ENCODE data around the gene PRIMA1. TPM values are rescaled to one million over a fixed set of nuclear protein-coding genes. Genes with fewer than 3 reads are reported as not detected.

PRIMA1 gene
- polyA plus RNA-seq, 1 of the 3 experiments (the other 2 are of a cell fraction), result 0.18 TPM

DNA sequence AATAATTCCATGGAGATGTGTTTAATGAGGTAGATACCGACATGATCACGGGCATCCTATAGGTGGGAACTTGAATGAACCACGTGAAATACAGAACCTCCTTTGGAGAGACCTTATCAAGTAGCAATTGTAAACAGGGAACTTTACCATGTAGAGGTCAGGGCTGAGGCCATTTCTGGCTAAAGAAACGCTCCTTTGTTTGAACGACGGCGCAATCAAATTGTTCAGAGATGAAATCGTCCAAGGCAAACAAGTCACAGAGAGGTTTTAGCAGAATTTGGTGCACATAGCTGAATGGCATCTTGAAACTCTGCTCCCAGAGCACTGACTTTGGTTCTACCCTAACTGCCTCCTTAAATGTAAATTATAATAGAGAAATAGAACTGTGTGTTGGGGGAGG, 9.8 kb downstream of the PRIMA1 start:
- CTCF ChIA-PET, result interaction anchor here (1.0 to 2.1 kb wide), 3 partner anchors 115 to 125 kb away, joined by 3 to 4 read pairs (median 3); no protein-coding TSS in a partner anchor
- Histone ChIP-seq H4K20me1 (ENCODE audit: insufficient read depth) (no peaks in the 10 kb centered on the region), H3K79me2 (ENCODE audit: insufficient read depth) (no peaks in the 10 kb centered on the region), H2AFZ (ENCODE audit: low read depth) (no peak overlapping the region), H3K27me3 (ENCODE audit: insufficient read depth) (no peaks in the 10 kb centered on the region), H3K4me3 (ENCODE audit: low read depth in 2 of 2, low read length in 1 of 2) (no peak overlapping the region), H3K9me2 (no peaks in the 10 kb centered on the region), H3K9me3 (no peaks in the 10 kb centered on the region), H3K4me2 (no peak overlapping the region), H3K36me3 (replicated peaks in 1 of 2; ENCODE audit: control insufficient read depth in 1 of 2, insufficient read depth in 2 of 2, low read length in 1 of 2) (no peaks in the 10 kb centered on the region), H3K4me1 (ENCODE audit: control insufficient read depth in 1 of 2, insufficient read depth in 2 of 2, low read depth in 1 of 2, low read length in 1 of 2) (peaks cover 0 to 6% of the 10 kb centered on the region in 2 experiments; a peak in 1 of 4 replicates), H3F3A (replicated peaks; ENCODE audit: insufficient read depth) (no peaks in the 10 kb centered on the region), H3K27ac (ENCODE audit: low read depth in 2 of 2, low read length in 1 of 2) (no peak overlapping the region), H3K9ac (no peak overlapping the region)
- WGBS (ENCODE audit: low lambda C conversion rate), result 51% methylated on average over 8 of the region's 8 CpGs
- TF ChIP-seq RFX5 (IDR thresholded peaks at IDR 0.05; ENCODE audit: low read length), result no peak
- TF ChIP-seq, protein P1, sequence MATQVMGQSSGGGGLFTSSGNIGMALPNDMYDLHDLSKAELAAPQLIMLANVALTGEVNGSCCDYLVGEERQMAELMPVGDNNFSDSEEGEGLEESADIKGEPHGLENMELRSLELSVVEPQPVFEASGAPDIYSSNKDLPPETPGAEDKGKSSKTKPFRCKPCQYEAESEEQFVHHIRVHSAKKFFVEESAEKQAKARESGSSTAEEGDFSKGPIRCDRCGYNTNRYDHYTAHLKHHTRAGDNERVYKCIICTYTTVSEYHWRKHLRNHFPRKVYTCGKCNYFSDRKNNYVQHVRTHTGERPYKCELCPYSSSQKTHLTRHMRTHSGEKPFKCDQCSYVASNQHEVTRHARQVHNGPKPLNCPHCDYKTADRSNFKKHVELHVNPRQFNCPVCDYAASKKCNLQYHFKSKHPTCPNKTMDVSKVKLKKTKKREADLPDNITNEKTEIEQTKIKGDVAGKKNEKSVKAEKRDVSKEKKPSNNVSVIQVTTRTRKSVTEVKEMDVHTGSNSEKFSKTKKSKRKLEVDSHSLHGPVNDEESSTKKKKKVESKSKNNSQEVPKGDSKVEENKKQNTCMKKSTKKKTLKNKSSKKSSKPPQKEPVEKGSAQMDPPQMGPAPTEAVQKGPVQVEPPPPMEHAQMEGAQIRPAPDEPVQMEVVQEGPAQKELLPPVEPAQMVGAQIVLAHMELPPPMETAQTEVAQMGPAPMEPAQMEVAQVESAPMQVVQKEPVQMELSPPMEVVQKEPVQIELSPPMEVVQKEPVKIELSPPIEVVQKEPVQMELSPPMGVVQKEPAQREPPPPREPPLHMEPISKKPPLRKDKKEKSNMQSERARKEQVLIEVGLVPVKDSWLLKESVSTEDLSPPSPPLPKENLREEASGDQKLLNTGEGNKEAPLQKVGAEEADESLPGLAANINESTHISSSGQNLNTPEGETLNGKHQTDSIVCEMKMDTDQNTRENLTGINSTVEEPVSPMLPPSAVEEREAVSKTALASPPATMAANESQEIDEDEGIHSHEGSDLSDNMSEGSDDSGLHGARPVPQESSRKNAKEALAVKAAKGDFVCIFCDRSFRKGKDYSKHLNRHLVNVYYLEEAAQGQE (IDR thresholded peaks at IDR 0.05; ENCODE audit: low read depth, low read length), result no peak
- no peak for TF ChIP-seq PBX3 (IDR thresholded peaks at IDR 0.05)
- no peak for TF ChIP-seq GATA2 (CRISPR knock-in tag; IDR thresholded peaks at IDR 0.05)
- no peak for TF ChIP-seq GABPA (IDR thresholded peaks at IDR 0.05; ENCODE audit: low read depth)
- TF ChIP-seq RCOR1 (IDR thresholded peaks at IDR 0.05; ENCODE audit: low read length), result no peak
- no peak for TF ChIP-seq FOXJ3 (CRISPR knock-in tag; IDR thresholded peaks at IDR 0.05)
- TF ChIP-seq, protein P2, sequence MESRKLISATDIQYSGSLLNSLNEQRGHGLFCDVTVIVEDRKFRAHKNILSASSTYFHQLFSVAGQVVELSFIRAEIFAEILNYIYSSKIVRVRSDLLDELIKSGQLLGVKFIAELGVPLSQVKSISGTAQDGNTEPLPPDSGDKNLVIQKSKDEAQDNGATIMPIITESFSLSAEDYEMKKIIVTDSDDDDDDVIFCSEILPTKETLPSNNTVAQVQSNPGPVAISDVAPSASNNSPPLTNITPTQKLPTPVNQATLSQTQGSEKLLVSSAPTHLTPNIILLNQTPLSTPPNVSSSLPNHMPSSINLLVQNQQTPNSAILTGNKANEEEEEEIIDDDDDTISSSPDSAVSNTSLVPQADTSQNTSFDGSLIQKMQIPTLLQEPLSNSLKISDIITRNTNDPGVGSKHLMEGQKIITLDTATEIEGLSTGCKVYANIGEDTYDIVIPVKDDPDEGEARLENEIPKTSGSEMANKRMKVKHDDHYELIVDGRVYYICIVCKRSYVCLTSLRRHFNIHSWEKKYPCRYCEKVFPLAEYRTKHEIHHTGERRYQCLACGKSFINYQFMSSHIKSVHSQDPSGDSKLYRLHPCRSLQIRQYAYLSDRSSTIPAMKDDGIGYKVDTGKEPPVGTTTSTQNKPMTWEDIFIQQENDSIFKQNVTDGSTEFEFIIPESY (IDR thresholded peaks at IDR 0.05; ENCODE audit: borderline replicate concordance, low read depth), result no peak
- no peak for TF ChIP-seq FOXM1 (IDR thresholded peaks at IDR 0.05; ENCODE audit: low read depth)
- no peak for DNase-seq
- POLR2A ChIA-PET, result no interaction called here

- no peaks in the 10 kb centered on the region for H3K36me3 ChIP-seq (replicated peaks in 1 of 2; ENCODE audit: control insufficient read depth in 1 of 2, insufficient read depth in 2 of 2, low read length in 1 of 2)
- no peaks in the 10 kb centered on the region for H3K9me3 ChIP-seq
- no peaks in the 10 kb centered on the region for H3K27me3 ChIP-seq (ENCODE audit: insufficient read depth)
- H4K20me1 ChIP-seq (ENCODE audit: insufficient read depth), result no peaks in the 10 kb centered on the region
- TF ChIP-seq FOXM1 (IDR thresholded peaks at IDR 0.05; ENCODE audit: low read depth) (no peak), GABPA (IDR thresholded peaks at IDR 0.05; ENCODE audit: low read depth) (no peak), NFIC (IDR thresholded peaks at IDR 0.05; ENCODE audit: borderline replicate concordance) (no peak), SMC3 (IDR thresholded peaks at IDR 0.05; ENCODE audit: low read depth, low read length) (no peak), SIN3A (IDR thresholded peaks at IDR 0.05; ENCODE audit: borderline replicate concordance, low read depth, low read length) (no peak)
- TF ChIP-seq, protein P1 (IDR thresholded peaks at IDR 0.05; ENCODE audit: low read depth, low read length), result no peak
- TF ChIP-seq, protein P3, sequence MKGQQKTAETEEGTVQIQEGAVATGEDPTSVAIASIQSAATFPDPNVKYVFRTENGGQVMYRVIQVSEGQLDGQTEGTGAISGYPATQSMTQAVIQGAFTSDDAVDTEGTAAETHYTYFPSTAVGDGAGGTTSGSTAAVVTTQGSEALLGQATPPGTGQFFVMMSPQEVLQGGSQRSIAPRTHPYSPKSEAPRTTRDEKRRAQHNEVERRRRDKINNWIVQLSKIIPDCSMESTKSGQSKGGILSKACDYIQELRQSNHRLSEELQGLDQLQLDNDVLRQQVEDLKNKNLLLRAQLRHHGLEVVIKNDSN (IDR thresholded peaks at IDR 0.05; ENCODE audit: borderline replicate concordance, low read depth), result no peak
- no peak overlapping the region for H3K27ac ChIP-seq (ENCODE audit: low read depth in 2 of 2, low read length in 1 of 2)
- H3K4me2 ChIP-seq, result no peak overlapping the region
- WGBS (ENCODE audit: low lambda C conversion rate), result 11% methylated on average over 3 of the region's 3 CpGs
- H3K79me2 ChIP-seq (ENCODE audit: insufficient read depth), result no peaks in the 10 kb centered on the region
- H3K4me1 ChIP-seq (ENCODE audit: control insufficient read depth in 1 of 2, insufficient read depth in 2 of 2, low read depth in 1 of 2, low read length in 1 of 2), result peaks cover 0 to 2% of the 10 kb centered on the region in 2 experiments; a peak in 1 of 4 replicates
- H2AFZ ChIP-seq (ENCODE audit: low read depth), result no peak overlapping the region
- no peak overlapping the region for H3K4me3 ChIP-seq (ENCODE audit: low read depth in 2 of 2, low read length in 1 of 2)
- no peaks in the 10 kb centered on the region for H3K9me2 ChIP-seq
- ChIA-PET CTCF (interaction anchor here (1.0 to 2.8 kb wide), 3 partner anchors 9 to 121 kb away, joined by 3 to 6 read pairs (median 4); partner anchors contain the start of gene PRIMA1), POLR2A (no interaction called here)
- H3F3A ChIP-seq (replicated peaks; ENCODE audit: insufficient read depth), result no peaks in the 10 kb centered on the region
- H3K9ac ChIP-seq, result no peak overlapping the region
- no peak for DNase-seq
Measured at GRCh38 chr14:93775744-93776143, 12.5 kb downstream of the PRIMA1 start.

Data from SK-N-SH (cell line).